ENCODE measurements around the gene FSIP1.

The FSIP1 gene

GRCh38 chr15:39622660-39623516 is 159.8 kb downstream of the FSIP1 start:
- DNase-seq (ENCODE audit: low read depth in 3 of 3, low spot score in 1 of 3), result no peak

GRCh38 chr15:39621976-39622375 is 160.7 kb downstream of the FSIP1 start:
- DNase-seq (ENCODE audit: low read depth in 3 of 3, low spot score in 1 of 3), result no peak

GRCh38 chr15:39621210-39621609 is 161.4 kb downstream of the FSIP1 start:
- DNase-seq (ENCODE audit: low read depth in 3 of 3, low spot score in 1 of 3), result no peak

- DNase-seq (ENCODE audit: low read depth in 3 of 3, low spot score in 1 of 3), result no peak
Observed at GRCh38 chr15:39618063-39618823, 164.4 kb downstream of the FSIP1 start.

- no peak for DNase-seq (ENCODE audit: low read depth in 3 of 3, low spot score in 1 of 3)
Observed at GRCh38 chr15:39616731-39617455, 165.7 kb downstream of the FSIP1 start.

GRCh38 chr15:39613861-39614260 is 168.8 kb downstream of the FSIP1 start:
- no peak for DNase-seq (ENCODE audit: low read depth in 3 of 3, low spot score in 1 of 3)

- DNase-seq (ENCODE audit: low read depth in 3 of 3, low spot score in 1 of 3), result no peak
Observed at GRCh38 chr15:39613271-39613670, 169.4 kb downstream of the FSIP1 start.

GRCh38 chr15:39610665-39611064 is 172.0 kb downstream of the FSIP1 start:
- no peak for DNase-seq (ENCODE audit: low read depth in 3 of 3, low spot score in 1 of 3)

- DNase-seq (ENCODE audit: low read depth in 3 of 3, low spot score in 1 of 3), result no peak
Observed at GRCh38 chr15:39609166-39609916, 173.3 kb downstream of the FSIP1 start.

- no peak for DNase-seq (ENCODE audit: low read depth in 3 of 3, low spot score in 1 of 3)
Observed at GRCh38 chr15:39608185-39609139, 174.2 kb downstream of the FSIP1 start.

GRCh38 chr15:39605146-39605545 is 177.5 kb downstream of the FSIP1 start:
- no peak for DNase-seq (ENCODE audit: low read depth in 3 of 3, low spot score in 1 of 3)

- no peak for DNase-seq (ENCODE audit: low read depth in 3 of 3, low spot score in 1 of 3)
Observed at GRCh38 chr15:39602143-39602542, 180.5 kb downstream of the FSIP1 start.

GRCh38 chr15:39599871-39600270 is 182.8 kb downstream of the FSIP1 start:
- no peak for DNase-seq (ENCODE audit: low read depth in 3 of 3, low spot score in 1 of 3)

GRCh38 chr15:39598958-39599845 is 183.4 kb downstream of the FSIP1 start:
- DNase-seq (ENCODE audit: low read depth in 3 of 3, low spot score in 1 of 3), result no peak

- no peak for DNase-seq (ENCODE audit: low read depth in 3 of 3, low spot score in 1 of 3)
Observed at GRCh38 chr15:39598186-39598850, 184.3 kb downstream of the FSIP1 start.

GRCh38 chr15:39597751-39598185 is 184.9 kb downstream of the FSIP1 start:
- DNase-seq (ENCODE audit: low read depth in 3 of 3, low spot score in 1 of 3), result no peak

- no peak for DNase-seq (ENCODE audit: low read depth in 3 of 3, low spot score in 1 of 3)
Observed at GRCh38 chr15:39597336-39597735, 185.3 kb downstream of the FSIP1 start.

GRCh38 chr15:39596358-39597051 is 186.1 kb downstream of the FSIP1 start:
- DNase-seq (ENCODE audit: low read depth in 3 of 3, low spot score in 1 of 3), result no peak
